Measurements from ENCODE around the gene SLC30A4. TPM values are rescaled to one million over a fixed set of nuclear protein-coding genes. Genes with fewer than 3 reads are reported as not detected.

SLC30A4 gene
- 1 to 10 TPM; 3.6 to 4.4 TPM for total RNA-seq

GRCh38 chr15:45522328-45523165 is at the start of gene SLC30A4:
TSS of gene SLC30A4 (minus strand) at chr15:45522755. CDS start at chr15:45522354, 401 bp downstream.

Other genes starting within 250 kb of the SLC30A4 start
- under 1 TPM; 0.36 to 0.81 TPM for gene GATM, start 144.2 kb downstream of the SLC30A4 start, total RNA-seq
- gene BLOC1S6, start 64.6 kb upstream of the SLC30A4 start, total RNA-seq = 10 to 100 TPM; 38.7 to 40.8 TPM
- gene SQOR, start 112.3 kb upstream of the SLC30A4 start, total RNA-seq = 10 to 100 TPM; 84.2 to 87.3 TPM

All from activated naive CD4-positive, alpha-beta T cell treated with anti-CD3 and anti-CD28 coated beads, Interleukin-2, amount 10 ng/mL, durations not matched to agents 5 hours and 36 hours (primary cell).